Activated CD8-positive, alpha-beta T cell treated with anti-CD3 and anti-CD28 coated beads for 36 hours (primary cell): ENCODE data around the gene SFRP5. TPM values are rescaled to one million over a fixed set of nuclear protein-coding genes. Genes with fewer than 3 reads are reported as not detected.

ENCODE experiments used
- ATAC-seq: fragments of 200-7000 bp; cut with Tn5 transposase; one replicate; pipeline ENCODE4 v1.10.0; 2021; ENCODE audit warnings: mild to moderate bottlenecking, moderate library complexity
- CTCF ChIA-PET: fragments of 350-600 bp; sonication (Branson Sonifier 250); formaldehyde crosslinking; loops from one replicate; lab custom pipeline; 2021; ENCODE audit warnings: antibody characterized with exemption; lab: Charles Lee
- POLR2A ChIA-PET: fragments of 350-600 bp; sonication (Branson Sonifier 250); formaldehyde crosslinking; loops from one replicate; lab custom pipeline; 2021; ENCODE audit warnings: antibody characterized with exemption; lab: Charles Lee
- DNase-seq: peaks from one replicate; pipeline ENCODE4 v3.0.0-alpha.2; 2020
- H3K27ac Mint-ChIP-seq: one replicate; pipeline ENCODE4 v1.8.0; 2021; ENCODE audit warnings: mild to moderate bottlenecking, mixed read lengths
- H3K27me3 Mint-ChIP-seq: one replicate; pipeline ENCODE4 v1.8.0; 2021; ENCODE audit warnings: mixed read lengths
- H3K36me3 Mint-ChIP-seq: one replicate; pipeline ENCODE4 v1.8.0; 2021; ENCODE audit warnings: low read depth, mixed read lengths
- H3K4me1 Mint-ChIP-seq: one replicate; pipeline ENCODE4 v1.8.0; 2021; ENCODE audit warnings: low read depth, mixed read lengths
- H3K4me3 Mint-ChIP-seq: one replicate; pipeline ENCODE4 v1.8.0; 2021; ENCODE audit warnings: mild to moderate bottlenecking, moderate library complexity, mixed read lengths
- H3K9me3 Mint-ChIP-seq: one replicate; pipeline ENCODE4 v1.8.0; 2021; ENCODE audit warnings: mixed read lengths
- CTCF ChIP-seq: fragments of 200-600 bp; IDR thresholded peaks from one replicate; pipeline ENCODE4 v1.8.0; 2022; ENCODE audit warnings: antibody characterized with exemption, mild to moderate bottlenecking
- intact Hi-C: fragments of 100-400 bp; cut with micrococcal nuclease; formaldehyde crosslinking; loops from one replicate; pipeline ENCODE4 v1.10.0; 2022
- total RNA-seq, 2 experiments: library from RNA; stranded (reverse); gene quantifications; one replicate each; pipeline ENCODE4 v1.2.3, GENCODE V29; 2021

Gene SFRP5
- total RNA-seq: under 1 TPM; 0.60 to 0.74 TPM

- Mint-ChIP-seq H3K4me3 (peak within 1 kb of the TSS; percentile 73), H3K9me3 (no peaks in the 10 kb centered on the region), H3K27me3 (peaks cover 21% of the 10 kb centered on the region), H3K27ac (no peak within 1 kb of the TSS), H3K4me1 (peaks cover 13% of the 10 kb centered on the region), H3K36me3 (no peaks in the 10 kb centered on the region)
- ATAC-seq (peak; percentile 69), DNase-seq (peak; percentile 13)
- POLR2A ChIA-PET: interaction anchor here (1.6 kb wide), 1 partner anchor 35 kb away, joined by 4 read pairs; the partner anchor contains the start of gene ZFYVE27
- CTCF ChIA-PET: interaction anchor here (0.8 to 2.0 kb wide), 7 partner anchors 9 to 97 kb away, joined by 3 to 9 read pairs (median 3); partner anchors contain the start of gene ZFYVE27
- intact Hi-C loops: no loop called here
- TF ChIP-seq CTCF: no peak
Measured at GRCh38 chr10:97771913-97772823, at the start of gene SFRP5. Gene SFRP5 (minus strand): TSS chr10:97771999. CDS start chr10:97771833, 166 bp downstream.

GRCh38 chr10:97820096-97820704 lies 48.4 kb upstream of the SFRP5 start:
- POLR2A ChIA-PET: no interaction called here
- CTCF ChIA-PET: no interaction called here

GRCh38 chr10:97818572-97818971 lies 46.8 kb upstream of the SFRP5 start:
- ChIA-PET CTCF (no interaction called here), POLR2A (interaction anchor here (0.6 kb wide), 1 partner anchor 13 kb away, joined by 3 read pairs; no protein-coding TSS in a partner anchor)
- H3K4me3 Mint-ChIP-seq: no peak overlapping the region
- H3K36me3 Mint-ChIP-seq: no peaks in the 10 kb centered on the region
- H3K27ac Mint-ChIP-seq: no peak overlapping the region
- no peaks in the 10 kb centered on the region for H3K27me3 Mint-ChIP-seq
- DNase-seq: no peak
- H3K9me3 Mint-ChIP-seq: no peaks in the 10 kb centered on the region
- TF ChIP-seq CTCF: no peak
- intact Hi-C loops: no loop called here
- ATAC-seq: no peak
- peaks cover 2% of the 10 kb centered on the region for H3K4me1 Mint-ChIP-seq

More at GRCh38 chr10:97820096-97820704, 48.4 kb upstream of the SFRP5 start:
- Mint-ChIP-seq H3K36me3 (no peaks in the 10 kb centered on the region), H3K4me3 (no peak overlapping the region), H3K9me3 (no peaks in the 10 kb centered on the region), H3K4me1 (peaks cover 2% of the 10 kb centered on the region), H3K27me3 (no peaks in the 10 kb centered on the region), H3K27ac (no peak overlapping the region)
- intact Hi-C loops: no loop called here
- no peak for ATAC-seq
- no peak for DNase-seq
- TF ChIP-seq CTCF: no peak

GRCh38 chr10:97816609-97817008 lies 44.8 kb upstream of the SFRP5 start:
- no peak for TF ChIP-seq CTCF
- H3K4me1 Mint-ChIP-seq: peaks cover 7% of the 10 kb centered on the region

More at GRCh38 chr10:97816609-97817008, 44.8 kb upstream of the SFRP5 start:
- H3K9me3 Mint-ChIP-seq: no peaks in the 10 kb centered on the region
- CTCF ChIA-PET: no interaction called here
- no peak for ATAC-seq
- H3K27me3 Mint-ChIP-seq: no peaks in the 10 kb centered on the region
- intact Hi-C loops: no loop called here
- no peaks in the 10 kb centered on the region for H3K36me3 Mint-ChIP-seq
- POLR2A ChIA-PET: no interaction called here
- DNase-seq: no peak
- H3K4me3 Mint-ChIP-seq: no peak overlapping the region
- H3K27ac Mint-ChIP-seq: no peak overlapping the region
